VCaP (cell line): ENCODE measurements around the gene MKNK1.
A peak's percentile ranks its signal among the peaks of the same experiment; 100 is the strongest.
"Not testable (repeated sequence)": the region's sequence is repeated elsewhere in the genome, so short reads cannot be mapped to it uniquely, and the experiment has no call there.

Experiments used
- H3K27ac ChIP-seq: fragments of 450-650 bp; 2 replicates; pipeline ENCODE4 v1.5.1; 2017
- CTCF ChIP-seq: fragments of 450-650 bp; conservative IDR thresholded peaks from 2 replicates; pipeline ENCODE4 v1.5.1; 2017; ENCODE audit warnings: mild to moderate bottlenecking, moderate library complexity

MKNK1 gene

GRCh38 chr1:46603858-46604549 is at the start of gene MKNK1:
TSS of gene MKNK1 (minus strand) at chr1:46604268. CDS start at chr1:46583327, 20,941 bp downstream.
- peak within 1 kb of the TSS; percentile 75 for H3K27ac ChIP-seq
- peak; percentile 4; the same call in 1 of the 2 replicates for TF ChIP-seq CTCF

- TF ChIP-seq CTCF: no peak
- H3K27ac ChIP-seq: peak overlapping the region; percentile 37
Observed at GRCh38 chr1:46653405-46653958, 49.4 kb upstream of the MKNK1 start.

GRCh38 chr1:46652321-46653100 is 48.4 kb upstream of the MKNK1 start:
- TF ChIP-seq CTCF: no peak
- H3K27ac ChIP-seq: peak overlapping the region; percentile 37

- H3K27ac ChIP-seq: not testable (repeated sequence)
Observed at GRCh38 chr1:46651152-46651551, 47.1 kb upstream of the MKNK1 start.

GRCh38 chr1:46650491-46650890 is 46.4 kb upstream of the MKNK1 start:
- no peak for TF ChIP-seq CTCF

GRCh38 chr1:46649764-46650163 is 45.7 kb upstream of the MKNK1 start:
- H3K27ac ChIP-seq: no peak overlapping the region
- TF ChIP-seq CTCF: no peak

More at GRCh38 chr1:46650491-46650890, 46.4 kb upstream of the MKNK1 start:
- no peak overlapping the region for H3K27ac ChIP-seq

- no peak overlapping the region for H3K27ac ChIP-seq
- no peak for TF ChIP-seq CTCF
Observed at GRCh38 chr1:46647611-46648010, 43.5 kb upstream of the MKNK1 start.

GRCh38 chr1:46646844-46647243 is 42.8 kb upstream of the MKNK1 start:
- no peak overlapping the region for H3K27ac ChIP-seq
- no peak for TF ChIP-seq CTCF
